ENCODE measurements around the gene EPO.

GRCh38 chr7:100699018-100699417 is 21.2 kb upstream of the EPO start:
- TF ChIP-seq CTCF (IDR thresholded peaks at IDR 0.05) (no peak), ZFX (IDR thresholded peaks at IDR 0.05; ENCODE audit: borderline replicate concordance) (no peak)
